ENCODE results near the gene LYPLAL1. TPM values are rescaled to one million over a fixed set of nuclear protein-coding genes. Genes with fewer than 3 reads are reported as not detected.

Gene LYPLAL1
- total RNA-seq, 2 donors from 2014 or later, result 27.6 to 35.7 TPM

- TF ChIP-seq, protein P1, sequence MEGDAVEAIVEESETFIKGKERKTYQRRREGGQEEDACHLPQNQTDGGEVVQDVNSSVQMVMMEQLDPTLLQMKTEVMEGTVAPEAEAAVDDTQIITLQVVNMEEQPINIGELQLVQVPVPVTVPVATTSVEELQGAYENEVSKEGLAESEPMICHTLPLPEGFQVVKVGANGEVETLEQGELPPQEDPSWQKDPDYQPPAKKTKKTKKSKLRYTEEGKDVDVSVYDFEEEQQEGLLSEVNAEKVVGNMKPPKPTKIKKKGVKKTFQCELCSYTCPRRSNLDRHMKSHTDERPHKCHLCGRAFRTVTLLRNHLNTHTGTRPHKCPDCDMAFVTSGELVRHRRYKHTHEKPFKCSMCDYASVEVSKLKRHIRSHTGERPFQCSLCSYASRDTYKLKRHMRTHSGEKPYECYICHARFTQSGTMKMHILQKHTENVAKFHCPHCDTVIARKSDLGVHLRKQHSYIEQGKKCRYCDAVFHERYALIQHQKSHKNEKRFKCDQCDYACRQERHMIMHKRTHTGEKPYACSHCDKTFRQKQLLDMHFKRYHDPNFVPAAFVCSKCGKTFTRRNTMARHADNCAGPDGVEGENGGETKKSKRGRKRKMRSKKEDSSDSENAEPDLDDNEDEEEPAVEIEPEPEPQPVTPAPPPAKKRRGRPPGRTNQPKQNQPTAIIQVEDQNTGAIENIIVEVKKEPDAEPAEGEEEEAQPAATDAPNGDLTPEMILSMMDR (conservative IDR thresholded peaks at IDR 0.05), result no peak
Measured at GRCh38 chr1:219126377-219126776, 47.3 kb upstream of the LYPLAL1 start.

DNA sequence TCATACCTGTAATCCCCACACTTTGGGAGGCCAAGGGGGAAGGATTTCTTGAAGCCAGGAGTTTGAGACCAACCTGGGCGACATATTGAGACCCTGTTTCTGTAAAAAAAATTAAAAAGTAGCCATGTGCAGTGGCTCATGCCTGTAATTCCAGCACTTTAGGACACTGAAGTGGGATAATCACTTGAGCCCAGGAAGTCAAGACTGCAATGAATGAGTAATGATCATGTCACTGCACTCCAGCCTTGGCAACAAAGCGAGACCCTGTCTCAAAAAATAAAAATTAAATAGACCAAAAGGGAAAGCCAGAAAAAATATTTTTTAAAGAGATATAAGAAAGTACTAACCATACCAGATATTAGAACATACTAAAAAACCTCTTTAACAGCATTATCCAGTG lies 44.7 kb upstream of the LYPLAL1 start:
- Mint-ChIP-seq H3K4me3 (no peak overlapping the region), H3K27ac (no peak overlapping the region), H3K36me3 (ENCODE audit: low read depth) (no peaks in the 10 kb centered on the region), H3K27me3 (ENCODE audit: insufficient read depth) (no peaks in the 10 kb centered on the region), H3K4me1 (no peaks in the 10 kb centered on the region), H3K9me3 (no peaks in the 10 kb centered on the region)
- H3K27me3 ChIP-seq (ENCODE audit: control insufficient read depth, insufficient read depth, low read length, poor library complexity, severe bottlenecking), result no peaks in the 10 kb centered on the region
- H3K9me3 ChIP-seq (ENCODE audit: control insufficient read depth, low read length), result no peaks in the 10 kb centered on the region
- no peak overlapping the region for H3K27ac ChIP-seq (ENCODE audit: low read depth, low read length)
- TF ChIP-seq, protein P1 (conservative IDR thresholded peaks at IDR 0.05), result no peak
- WGBS, 2 experiments (ENCODE audit: insufficient coverage in 1 of 2, insufficient read length in 1 of 2), result 86 to 91% methylated on average over 1 of the region's 2 CpGs
- no peaks in the 10 kb centered on the region for H3K4me1 ChIP-seq (ENCODE audit: control insufficient read depth, insufficient read depth, low read length)
- no peaks in the 10 kb centered on the region for H3K36me3 ChIP-seq (ENCODE audit: control insufficient read depth, insufficient read depth, low read length)
- DNase-seq, result no peak
- H3K4me3 ChIP-seq (ENCODE audit: low read length), result no peak overlapping the region
- H3K9ac ChIP-seq (ENCODE audit: extremely low read depth, low read length, poor library complexity, severe bottlenecking), result no peak overlapping the region

More at GRCh38 chr1:219126377-219126776, 47.3 kb upstream of the LYPLAL1 start:
- no peaks in the 10 kb centered on the region for H3K36me3 Mint-ChIP-seq (ENCODE audit: low read depth)
- H3K4me1 ChIP-seq (ENCODE audit: control insufficient read depth, insufficient read depth, low read length), result no peaks in the 10 kb centered on the region
- H3K36me3 ChIP-seq (ENCODE audit: control insufficient read depth, insufficient read depth, low read length), result no peaks in the 10 kb centered on the region
- no peaks in the 10 kb centered on the region for H3K27me3 Mint-ChIP-seq (ENCODE audit: insufficient read depth)
- H3K9me3 Mint-ChIP-seq, result no peaks in the 10 kb centered on the region
- H3K9me3 ChIP-seq (ENCODE audit: control insufficient read depth, low read length), result no peaks in the 10 kb centered on the region
- no peak overlapping the region for H3K9ac ChIP-seq (ENCODE audit: extremely low read depth, low read length, poor library complexity, severe bottlenecking)
- H3K4me3 ChIP-seq (ENCODE audit: low read length), result no peak overlapping the region
- H3K4me3 Mint-ChIP-seq, result no peak overlapping the region
- no peaks in the 10 kb centered on the region for H3K27me3 ChIP-seq (ENCODE audit: control insufficient read depth, insufficient read depth, low read length, poor library complexity, severe bottlenecking)
- no peaks in the 10 kb centered on the region for H3K4me1 Mint-ChIP-seq
- WGBS, 2 experiments (ENCODE audit: insufficient coverage in 1 of 2, insufficient read length in 1 of 2), result 92 to 100% methylated on average over 1 to 2 of the region's 2 CpGs
- DNase-seq, result no peak
- no peak overlapping the region for H3K27ac ChIP-seq (ENCODE audit: low read depth, low read length)
- H3K27ac Mint-ChIP-seq, result no peak overlapping the region

- no peaks in the 10 kb centered on the region for H3K4me1 Mint-ChIP-seq
- no peak overlapping the region for H3K4me3 Mint-ChIP-seq
- Histone ChIP-seq H3K9ac (ENCODE audit: extremely low read depth, low read length, poor library complexity, severe bottlenecking) (no peak overlapping the region), H3K4me1 (ENCODE audit: control insufficient read depth, insufficient read depth, low read length) (no peaks in the 10 kb centered on the region), H3K36me3 (ENCODE audit: control insufficient read depth, insufficient read depth, low read length) (no peaks in the 10 kb centered on the region), H3K27ac (ENCODE audit: low read depth, low read length) (no peak overlapping the region), H3K9me3 (ENCODE audit: control insufficient read depth, low read length) (no peaks in the 10 kb centered on the region), H3K4me3 (ENCODE audit: low read length) (no peak overlapping the region), H3K27me3 (ENCODE audit: control insufficient read depth, insufficient read depth, low read length, poor library complexity, severe bottlenecking) (no peaks in the 10 kb centered on the region)
- no peaks in the 10 kb centered on the region for H3K27me3 Mint-ChIP-seq (ENCODE audit: insufficient read depth)
- TF ChIP-seq, protein P1 (conservative IDR thresholded peaks at IDR 0.05), result no peak
- no peaks in the 10 kb centered on the region for H3K36me3 Mint-ChIP-seq (ENCODE audit: low read depth)
- WGBS, 2 experiments (ENCODE audit: insufficient coverage in 1 of 2, insufficient read length in 1 of 2), result 100% methylated on average over 1 of the region's 1 CpG
- DNase-seq, result no peak
- no peak overlapping the region for H3K27ac Mint-ChIP-seq
- H3K9me3 Mint-ChIP-seq, result no peaks in the 10 kb centered on the region
Measured at GRCh38 chr1:219130366-219130935, 43.2 kb upstream of the LYPLAL1 start.
